HG02588 (cell line): ENCODE measurements around the gene LAT.
A peak's percentile ranks its signal among the peaks of the same experiment; 100 is the strongest.
"Not testable (repeated sequence)": the region's sequence is repeated elsewhere in the genome, so short reads cannot be mapped to it uniquely, and the experiment has no call there.

Experiments used
- ATAC-seq: cut with Tn5 transposase; IDR thresholded peaks from one replicate; pipeline ENCODE4 v1.9.1; 2021; ENCODE audit warnings: mild to moderate bottlenecking, moderate library complexity; ENCODE audit not compliant: unreplicated experiment

Gene LAT

GRCh38 chr16:28975158-28975599 is 9.7 kb upstream of the LAT start:
- ATAC-seq, result peak; percentile 13

GRCh38 chr16:28977703-28978662 is 6.9 kb upstream of the LAT start:
- ATAC-seq, result no peak

GRCh38 chr16:28980330-28980729 is 4.5 kb upstream of the LAT start:
- not testable (repeated sequence) for ATAC-seq

- no peak for ATAC-seq
These were observed 3.9 kb upstream of the LAT start for GRCh38 chr16:28980929-28981328.

- ATAC-seq, result no peak
These were observed 3.3 kb upstream of the LAT start for GRCh38 chr16:28981517-28981916.

- no peak for ATAC-seq
These were observed 2.4 kb upstream of the LAT start for GRCh38 chr16:28982418-28982817.

GRCh38 chr16:28982949-28983348 is 1.9 kb upstream of the LAT start:
- ATAC-seq, result no peak

- ATAC-seq, result no peak
These were observed 1.2 kb upstream of the LAT start for GRCh38 chr16:28983644-28984043.

GRCh38 chr16:28984091-28984490 is 761 bp upstream of the LAT start:
- no peak for ATAC-seq

GRCh38 chr16:28985211-28986041 is 574 bp downstream of the LAT start:
- ATAC-seq, result no peak

GRCh38 chr16:28986046-28986445 is 1.2 kb downstream of the LAT start:
- ATAC-seq, result no peak

GRCh38 chr16:28986492-28986891 is 1.6 kb downstream of the LAT start:
- no peak for ATAC-seq

- no peak for ATAC-seq
These were observed 2.5 kb downstream of the LAT start for GRCh38 chr16:28987170-28987853.

- ATAC-seq, result no peak
These were observed 4.5 kb downstream of the LAT start for GRCh38 chr16:28989363-28989762.

GRCh38 chr16:28990375-28991040 is 5.7 kb downstream of the LAT start:
- ATAC-seq, result no peak

- no peak for ATAC-seq
These were observed 6.8 kb downstream of the LAT start for GRCh38 chr16:28991687-28992086.

- no peak for ATAC-seq
These were observed 7.6 kb downstream of the LAT start for GRCh38 chr16:28992496-28992895.

GRCh38 chr16:28998837-28999236 is 14.0 kb downstream of the LAT start:
- no peak for ATAC-seq

- no peak for ATAC-seq
These were observed 14.7 kb downstream of the LAT start for GRCh38 chr16:28999577-28999976.

GRCh38 chr16:29000019-29000418 is 15.2 kb downstream of the LAT start:
- no peak for ATAC-seq
